Activated T-cell treated with anti-CD3 and anti-CD28 coated beads for 24 hours (primary cell): Measurements from ENCODE around the gene SOAT2.
"Not testable (repeated sequence)": the region's sequence is repeated elsewhere in the genome, so short reads cannot be mapped to it uniquely, and the experiment has no call there.

ENCODE experiments used
- DNase-seq: peaks from one replicate; pipeline ENCODE4 v3.0.0-alpha.2; 2020; ENCODE audit warnings: low read depth

The SOAT2 gene

DNA sequence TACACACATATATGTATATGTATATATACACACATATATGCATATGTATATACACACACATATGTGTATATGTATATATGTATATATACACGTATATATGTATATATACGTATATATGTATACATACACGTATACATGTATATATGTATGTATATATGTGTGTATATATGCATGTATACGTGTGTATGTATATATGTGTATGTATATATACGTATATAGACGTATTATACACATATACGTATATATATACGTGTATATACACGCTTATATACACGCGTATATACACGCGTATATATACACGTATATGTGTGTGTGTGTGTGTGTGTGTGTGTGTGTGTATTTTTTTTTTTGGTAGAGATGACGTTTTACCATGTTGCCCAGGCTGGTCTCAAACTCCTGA lies 44.4 kb downstream of the SOAT2 start:
- no peak for DNase-seq

DNA sequence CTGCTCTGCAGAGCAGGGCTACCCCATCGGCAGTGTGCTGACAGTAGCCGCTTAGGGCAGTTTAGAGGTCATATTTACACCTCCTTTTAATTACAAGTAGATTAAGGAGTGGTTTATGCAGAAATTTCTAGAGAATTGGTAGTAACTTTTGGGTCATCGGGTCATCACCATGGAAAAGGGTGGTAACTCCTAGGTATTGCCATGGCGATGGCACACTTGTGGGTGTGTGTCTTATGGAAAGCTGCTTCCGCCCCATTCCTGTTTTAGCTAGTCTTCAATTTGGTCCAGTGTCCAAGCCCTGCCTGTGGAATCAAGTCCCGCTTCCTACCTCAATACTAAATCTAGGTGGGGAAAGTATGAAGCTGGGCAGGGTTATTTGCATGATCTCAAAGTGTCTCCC lies 47.8 kb downstream of the SOAT2 start:
- DNase-seq: no peak

GRCh38 chr12:53152390-53152789 lies 49.1 kb downstream of the SOAT2 start:
- no peak for DNase-seq

GRCh38 chr12:53159195-53159839 lies 56.0 kb downstream of the SOAT2 start:
- peak; percentile 86 for DNase-seq

DNA sequence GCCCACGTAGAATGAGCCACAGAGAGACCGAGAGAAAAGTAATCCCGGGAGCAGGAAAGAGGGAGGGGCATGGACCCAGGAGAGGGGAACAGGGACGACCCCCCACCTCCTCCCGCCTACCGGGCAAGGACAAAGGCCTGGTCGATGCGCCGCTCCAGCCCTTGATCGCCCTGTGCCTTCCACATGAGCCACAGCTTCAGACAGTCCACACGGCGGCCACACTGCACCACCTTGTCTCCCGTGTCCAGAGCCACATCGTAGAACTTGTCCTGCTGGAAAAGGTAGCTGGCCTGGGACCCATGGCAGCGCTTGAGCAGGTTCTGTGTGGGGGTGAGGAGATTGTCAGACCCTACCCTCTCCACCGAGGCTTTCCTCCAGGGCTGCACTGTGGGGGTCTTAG lies 56.7 kb downstream of the SOAT2 start:
- DNase-seq: no peak

DNA sequence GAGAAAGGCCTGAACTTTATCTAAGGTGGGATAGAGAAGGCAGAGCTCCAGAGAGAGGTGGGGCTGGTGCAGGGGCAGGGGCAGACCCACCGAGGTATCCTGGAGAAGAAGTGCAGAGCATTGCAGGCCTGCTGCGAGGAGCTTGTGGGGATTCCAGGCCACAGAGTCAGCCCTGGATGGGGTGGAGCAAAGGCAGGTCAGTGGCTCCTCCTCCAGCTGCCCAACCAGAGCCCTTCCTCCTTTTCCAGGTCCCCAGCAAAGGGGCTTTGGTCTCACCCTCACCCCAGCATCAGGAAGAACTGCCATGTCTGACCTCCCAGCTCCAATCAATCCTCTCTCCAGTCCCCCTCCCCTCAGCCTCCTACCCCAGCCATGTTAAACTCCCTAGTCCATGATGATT lies 57.4 kb downstream of the SOAT2 start:
- no peak for DNase-seq

DNA sequence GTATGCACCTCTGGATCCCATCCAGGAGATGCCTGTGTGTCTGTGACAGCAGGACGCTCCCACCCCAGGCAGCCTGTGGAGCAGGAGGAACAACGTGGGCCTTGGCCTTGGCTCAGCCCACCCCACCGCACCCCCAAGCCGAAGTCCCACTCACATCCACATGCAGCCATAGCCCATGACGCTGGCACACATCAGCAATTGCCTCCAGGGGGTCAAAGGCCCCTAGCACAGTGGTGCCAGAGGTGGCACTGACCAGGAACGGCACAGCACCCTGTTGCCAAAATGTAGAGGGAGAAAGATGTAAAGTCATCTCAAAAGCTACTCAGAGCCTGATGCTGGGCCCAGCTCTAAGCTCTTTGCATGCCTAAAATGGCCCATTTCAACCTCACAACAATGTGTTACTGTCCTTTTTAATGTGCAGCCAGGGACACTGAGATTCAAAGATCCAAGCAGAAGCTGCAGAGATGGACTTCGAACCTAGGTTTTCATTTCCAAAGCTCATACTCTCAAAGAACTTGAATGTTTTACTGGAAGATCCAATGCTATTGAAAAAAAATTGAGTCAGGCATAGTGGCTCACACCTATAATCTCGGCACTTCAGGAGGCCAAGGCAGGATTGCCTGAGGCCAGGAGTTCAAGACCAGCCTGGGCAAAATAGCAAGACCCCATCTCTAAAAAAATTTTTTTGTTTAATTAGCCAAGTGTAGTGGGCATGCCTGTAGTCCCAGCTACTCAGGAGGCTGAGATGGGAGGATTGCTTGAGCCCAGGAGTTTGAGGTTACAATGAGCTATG lies 58.0 kb downstream of the SOAT2 start:
- DNase-seq: no peak

DNA sequence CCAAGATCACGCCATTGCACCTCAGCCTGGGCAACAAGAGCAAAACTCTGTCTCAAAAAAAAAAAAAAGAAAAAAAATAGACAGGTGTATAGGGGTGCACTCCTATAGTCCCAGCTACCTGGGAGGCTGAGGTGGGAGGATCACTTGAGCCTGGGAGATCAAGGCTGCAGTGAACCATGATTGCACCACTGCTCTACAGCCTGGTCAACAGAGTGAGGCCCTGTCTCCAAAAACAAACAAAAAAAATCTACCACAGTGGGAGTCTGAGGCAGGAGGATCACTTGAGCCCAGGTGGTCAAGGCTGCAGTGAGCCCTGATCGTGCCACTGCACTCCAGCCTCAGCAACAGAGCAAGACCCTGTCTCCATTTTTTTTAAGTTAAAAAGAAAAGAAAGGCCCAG lies 59.7 kb downstream of the SOAT2 start:
- not testable (repeated sequence) for DNase-seq

DNA sequence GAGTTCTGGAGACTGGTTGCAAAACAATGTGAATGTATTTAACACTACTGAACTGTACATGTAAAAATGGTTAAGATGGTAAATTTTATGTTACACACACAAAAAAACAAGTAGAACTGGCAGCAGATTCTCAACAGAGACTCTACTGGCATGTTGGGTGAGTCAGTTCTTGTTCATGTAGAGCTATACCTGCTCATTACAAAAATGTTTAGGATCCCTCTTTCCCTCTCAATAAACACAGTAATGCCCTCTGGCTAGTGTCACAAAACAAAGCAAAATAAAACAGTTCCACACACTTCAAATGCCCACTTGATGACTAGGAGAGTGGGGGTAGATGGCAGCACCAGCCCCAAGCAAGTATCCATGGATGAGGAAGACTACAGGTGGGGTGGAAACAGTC lies 63.6 kb downstream of the SOAT2 start:
- no peak for DNase-seq

DNA sequence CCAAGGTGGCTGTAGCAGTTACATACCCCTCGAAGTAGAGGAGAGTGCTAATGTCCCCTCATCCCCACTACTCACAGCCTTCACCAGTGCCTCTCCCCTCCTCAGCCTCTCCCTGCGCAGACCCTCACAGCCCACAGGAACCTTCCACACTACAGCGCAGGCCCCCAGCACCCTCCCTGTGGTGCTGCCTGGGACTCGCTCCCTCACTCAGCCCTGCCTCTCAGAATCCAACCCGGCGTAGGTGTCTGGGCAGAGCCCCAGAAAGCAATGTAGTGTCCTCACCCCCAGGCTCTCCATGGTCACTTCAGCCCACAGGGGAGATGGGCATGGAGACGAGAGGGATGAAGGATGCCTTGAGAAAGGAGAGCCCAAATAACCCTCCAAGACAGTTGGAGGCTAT lies 66.4 kb downstream of the SOAT2 start:
- DNase-seq: no peak

- no peak for DNase-seq
Observed at GRCh38 chr12:53170215-53170614, 66.9 kb downstream of the SOAT2 start.

GRCh38 chr12:53170876-53171724 lies 67.8 kb downstream of the SOAT2 start:
- DNase-seq: no peak

DNA sequence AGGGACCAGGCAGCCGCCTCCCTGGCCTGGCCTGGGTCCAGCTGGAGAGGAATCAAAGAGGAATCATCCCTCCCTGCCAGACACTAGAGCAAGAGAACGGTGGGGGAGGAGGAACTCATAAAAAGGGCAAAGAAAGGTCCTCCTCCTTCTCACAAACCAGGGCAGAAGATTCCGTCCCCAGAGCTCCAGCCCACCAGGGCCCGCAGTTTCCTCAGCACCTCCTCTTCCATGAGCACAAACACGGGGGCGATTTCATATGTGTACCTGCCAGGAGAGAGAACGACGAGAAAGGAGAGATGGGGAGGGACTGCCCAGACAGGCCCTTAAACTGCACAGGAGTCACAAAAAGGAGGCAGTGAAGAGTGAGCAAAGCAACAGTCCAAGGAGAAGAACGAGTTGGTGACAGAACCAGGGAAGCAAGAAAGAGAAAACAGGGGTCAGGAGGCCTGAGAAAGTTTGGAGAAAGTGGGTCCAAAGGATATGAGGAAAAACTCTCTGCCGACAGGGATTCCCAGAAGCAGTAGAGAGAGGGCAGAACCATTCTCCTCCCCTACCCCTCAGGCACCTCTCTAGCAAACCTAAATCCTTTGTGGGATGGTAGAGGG lies 68.5 kb downstream of the SOAT2 start:
- no peak for DNase-seq

DNA sequence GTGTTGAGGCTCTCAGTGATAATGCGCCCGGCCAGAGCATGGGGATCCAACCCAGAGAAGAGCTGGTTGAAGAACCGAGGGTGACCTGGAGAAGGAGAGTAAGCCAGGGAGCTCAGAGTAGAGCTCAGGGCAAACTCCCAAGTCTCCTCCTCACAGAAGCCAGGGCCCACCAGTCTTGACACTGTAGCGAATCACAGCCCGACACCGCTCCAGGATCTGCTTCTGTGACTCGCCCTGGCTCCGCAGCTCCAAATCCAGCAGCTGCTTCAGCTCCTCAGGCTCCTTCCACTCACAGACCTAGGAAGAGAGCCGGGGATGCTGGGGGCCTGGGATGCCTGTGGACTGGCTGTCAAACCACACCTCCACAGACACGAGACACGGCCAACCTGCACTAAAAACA lies 69.1 kb downstream of the SOAT2 start:
- DNase-seq: no peak

- no peak for DNase-seq
Observed at GRCh38 chr12:53173085-53173715, 69.9 kb downstream of the SOAT2 start.
